Neural cell (in vitro differentiated cells): ENCODE measurements around the gene MXI1.
A peak's percentile ranks its signal among the peaks of the same experiment; 100 is the strongest.

Experiments
- CTCF ChIP-seq: fragments of 450-650 bp; IDR thresholded peaks from 2 replicates; pipeline ENCODE4 v1.5.1; 2014; ENCODE audit warnings: antibody characterized with exemption, mild to moderate bottlenecking, moderate library complexity; ENCODE audit not compliant: poor library complexity, severe bottlenecking
- EP300 ChIP-seq: fragments of 450-650 bp; conservative IDR thresholded peaks from 2 replicates; pipeline ENCODE4 v1.6.1; 2014; ENCODE audit warnings: antibody characterized with exemption, mild to moderate bottlenecking, moderate library complexity; ENCODE audit not compliant: poor library complexity, severe bottlenecking
- EZH2 ChIP-seq: fragments of 200-600, 300-800 bp; shearing (Covaris generic), sonication (generic); IDR thresholded peaks from 2 replicates; pipeline ENCODE4 v1.6.1; 2014; ENCODE audit warnings: antibody characterized with exemption, low read length, borderline replicate concordance, mild to moderate bottlenecking; ENCODE audit not compliant: insufficient read depth, poor library complexity, severe bottlenecking
- MXI1 ChIP-seq: fragments of 450-650 bp; conservative IDR thresholded peaks from 2 replicates; pipeline ENCODE4 v1.6.1; 2014; ENCODE audit warnings: antibody characterized with exemption, mild to moderate bottlenecking; ENCODE audit not compliant: poor library complexity, severe bottlenecking
- POLR2AphosphoS5 ChIP-seq: IDR thresholded peaks from 2 replicates; pipeline ENCODE4 v1.6.1; 2012
- RAD21 ChIP-seq: fragments of 450-650 bp; conservative IDR thresholded peaks from 2 replicates; pipeline ENCODE4 v1.6.1; 2014; ENCODE audit warnings: antibody characterized with exemption, mild to moderate bottlenecking, moderate library complexity
- TF ChIP-seq, protein P1 (sequence below): IDR thresholded peaks from 2 replicates; pipeline ENCODE4 v1.6.1; 2012; ENCODE audit warnings: borderline replicate concordance

DNA sequence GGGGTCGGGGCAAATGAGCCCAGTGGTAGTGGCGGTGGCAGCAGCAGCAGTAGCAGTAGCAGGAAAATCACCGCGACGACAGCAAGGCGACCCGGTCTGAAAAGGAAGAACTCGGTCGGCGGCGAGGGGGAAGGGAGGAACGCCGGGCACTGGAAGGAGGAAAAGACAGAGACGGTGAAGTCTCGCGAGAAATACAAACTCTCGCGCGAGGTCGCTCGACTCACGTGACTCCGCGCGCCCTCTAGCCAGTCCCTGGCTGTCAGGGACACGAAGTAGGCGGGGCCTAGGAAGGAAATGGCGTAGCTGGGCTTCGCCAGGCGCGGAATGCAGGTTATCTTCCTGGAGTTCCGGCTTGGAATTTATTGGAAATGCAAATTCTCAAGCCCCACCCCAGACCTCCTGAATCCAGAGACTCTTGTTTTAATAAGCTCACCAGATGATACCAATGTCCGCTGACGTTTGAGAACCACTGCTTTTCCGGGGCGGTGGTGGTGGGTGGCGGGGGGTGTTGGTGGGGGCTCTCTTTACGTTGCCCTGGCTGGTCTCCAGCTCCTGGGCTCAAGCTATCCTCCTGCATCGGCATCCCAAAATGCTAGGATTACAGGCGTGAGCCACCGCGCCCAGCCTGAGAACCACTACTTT, 97.5 kb downstream of the MXI1 start, which contains the start of gene SMNDC1:
- TF ChIP-seq, protein P1, sequence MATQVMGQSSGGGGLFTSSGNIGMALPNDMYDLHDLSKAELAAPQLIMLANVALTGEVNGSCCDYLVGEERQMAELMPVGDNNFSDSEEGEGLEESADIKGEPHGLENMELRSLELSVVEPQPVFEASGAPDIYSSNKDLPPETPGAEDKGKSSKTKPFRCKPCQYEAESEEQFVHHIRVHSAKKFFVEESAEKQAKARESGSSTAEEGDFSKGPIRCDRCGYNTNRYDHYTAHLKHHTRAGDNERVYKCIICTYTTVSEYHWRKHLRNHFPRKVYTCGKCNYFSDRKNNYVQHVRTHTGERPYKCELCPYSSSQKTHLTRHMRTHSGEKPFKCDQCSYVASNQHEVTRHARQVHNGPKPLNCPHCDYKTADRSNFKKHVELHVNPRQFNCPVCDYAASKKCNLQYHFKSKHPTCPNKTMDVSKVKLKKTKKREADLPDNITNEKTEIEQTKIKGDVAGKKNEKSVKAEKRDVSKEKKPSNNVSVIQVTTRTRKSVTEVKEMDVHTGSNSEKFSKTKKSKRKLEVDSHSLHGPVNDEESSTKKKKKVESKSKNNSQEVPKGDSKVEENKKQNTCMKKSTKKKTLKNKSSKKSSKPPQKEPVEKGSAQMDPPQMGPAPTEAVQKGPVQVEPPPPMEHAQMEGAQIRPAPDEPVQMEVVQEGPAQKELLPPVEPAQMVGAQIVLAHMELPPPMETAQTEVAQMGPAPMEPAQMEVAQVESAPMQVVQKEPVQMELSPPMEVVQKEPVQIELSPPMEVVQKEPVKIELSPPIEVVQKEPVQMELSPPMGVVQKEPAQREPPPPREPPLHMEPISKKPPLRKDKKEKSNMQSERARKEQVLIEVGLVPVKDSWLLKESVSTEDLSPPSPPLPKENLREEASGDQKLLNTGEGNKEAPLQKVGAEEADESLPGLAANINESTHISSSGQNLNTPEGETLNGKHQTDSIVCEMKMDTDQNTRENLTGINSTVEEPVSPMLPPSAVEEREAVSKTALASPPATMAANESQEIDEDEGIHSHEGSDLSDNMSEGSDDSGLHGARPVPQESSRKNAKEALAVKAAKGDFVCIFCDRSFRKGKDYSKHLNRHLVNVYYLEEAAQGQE: peak; percentile 80
- TF ChIP-seq EP300 (peak; percentile 25), CTCF (no peak), RAD21 (no peak), POLR2AphosphoS5 (peak; percentile 95), MXI1 (peak; percentile 45), EZH2 (no peak)
